ENCODE data around the gene ANKRD65.
A peak's percentile ranks its signal among the peaks of the same experiment; 100 is the strongest.

The ANKRD65 gene

GRCh38 chr1:1399187-1399871, 21.7 kb downstream of the ANKRD65 start, which contains the start of gene CCNL2:
Gene CCNL2 (minus strand): TSS chr1:1399335. CDS start chr1:1399306, 29 bp downstream.
- peaks cover 74% of the 10 kb centered on the region for H3K79me2 ChIP-seq (ENCODE audit: insufficient read depth, low read depth)
- peak within 1 kb of the TSS; percentile 94 for H3K4me2 ChIP-seq
- peak within 1 kb of the TSS; percentile 60 for H3K27ac ChIP-seq
- H3K4me1 ChIP-seq (ENCODE audit: low read depth, poor library complexity, severe bottlenecking) = peaks cover 41% of the 10 kb centered on the region
- no peaks in the 10 kb centered on the region for H4K20me1 ChIP-seq (ENCODE audit: insufficient read depth)
- H3K36me3 ChIP-seq (ENCODE audit: insufficient read depth) = peaks cover 16% of the 10 kb centered on the region; the same call in 1 of the 2 replicates
- peak within 1 kb of the TSS; percentile 96 for H3K4me3 ChIP-seq (IDR thresholded peaks at IDR 0.05; ENCODE audit: insufficient read depth, low read depth, low read length)
- no peaks in the 10 kb centered on the region for H3K27me3 ChIP-seq (ENCODE audit: insufficient read depth, low read depth)
- H3K9ac ChIP-seq = peak within 1 kb of the TSS; percentile 90
- peak within 1 kb of the TSS; percentile 70 for H2AFZ ChIP-seq (ENCODE audit: low read depth)
- TF ChIP-seq, protein P1, sequence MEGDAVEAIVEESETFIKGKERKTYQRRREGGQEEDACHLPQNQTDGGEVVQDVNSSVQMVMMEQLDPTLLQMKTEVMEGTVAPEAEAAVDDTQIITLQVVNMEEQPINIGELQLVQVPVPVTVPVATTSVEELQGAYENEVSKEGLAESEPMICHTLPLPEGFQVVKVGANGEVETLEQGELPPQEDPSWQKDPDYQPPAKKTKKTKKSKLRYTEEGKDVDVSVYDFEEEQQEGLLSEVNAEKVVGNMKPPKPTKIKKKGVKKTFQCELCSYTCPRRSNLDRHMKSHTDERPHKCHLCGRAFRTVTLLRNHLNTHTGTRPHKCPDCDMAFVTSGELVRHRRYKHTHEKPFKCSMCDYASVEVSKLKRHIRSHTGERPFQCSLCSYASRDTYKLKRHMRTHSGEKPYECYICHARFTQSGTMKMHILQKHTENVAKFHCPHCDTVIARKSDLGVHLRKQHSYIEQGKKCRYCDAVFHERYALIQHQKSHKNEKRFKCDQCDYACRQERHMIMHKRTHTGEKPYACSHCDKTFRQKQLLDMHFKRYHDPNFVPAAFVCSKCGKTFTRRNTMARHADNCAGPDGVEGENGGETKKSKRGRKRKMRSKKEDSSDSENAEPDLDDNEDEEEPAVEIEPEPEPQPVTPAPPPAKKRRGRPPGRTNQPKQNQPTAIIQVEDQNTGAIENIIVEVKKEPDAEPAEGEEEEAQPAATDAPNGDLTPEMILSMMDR (conservative IDR thresholded peaks at IDR 0.05; ENCODE audit: low read depth, low read length) = peak; percentile 49

DNA sequence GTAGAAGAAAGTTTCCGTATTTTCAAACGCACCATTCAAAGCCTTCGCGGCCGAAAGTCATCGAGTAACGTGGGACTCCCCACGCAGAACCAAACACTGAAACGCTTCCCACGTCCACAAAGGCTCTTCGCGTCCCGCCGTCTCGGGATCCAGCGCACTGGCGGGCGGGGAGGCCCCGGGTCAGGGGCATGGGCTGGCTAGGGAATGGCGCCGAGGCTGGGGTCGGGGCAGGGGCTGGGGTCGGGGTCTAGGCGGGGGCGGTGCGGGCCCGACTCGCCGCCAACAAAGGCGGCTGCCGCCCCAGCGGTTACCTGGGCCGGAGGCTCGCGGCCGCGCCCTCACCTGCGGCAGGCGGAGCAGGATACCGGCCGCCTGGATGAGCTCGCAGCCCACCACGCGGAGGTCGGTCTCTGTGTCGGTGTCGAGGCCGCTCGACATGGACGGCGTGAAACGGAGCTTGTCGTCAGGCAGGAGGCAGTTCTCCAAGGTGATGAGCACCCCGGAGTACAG, 22.3 kb downstream of the ANKRD65 start:
- Histone ChIP-seq H3K4me3 (IDR thresholded peaks at IDR 0.05; ENCODE audit: insufficient read depth, low read depth, low read length) (peak overlapping the region; percentile 96), H3K79me2 (ENCODE audit: insufficient read depth, low read depth) (peaks cover 74% of the 10 kb centered on the region), H3K27me3 (ENCODE audit: insufficient read depth, low read depth) (no peaks in the 10 kb centered on the region), H3K36me3 (ENCODE audit: insufficient read depth) (peaks cover 20% of the 10 kb centered on the region; the same call in 1 of the 2 replicates), H3K4me2 (peak overlapping the region; percentile 94; the same call in 1 of the 2 replicates), H4K20me1 (ENCODE audit: insufficient read depth) (no peaks in the 10 kb centered on the region), H2AFZ (ENCODE audit: low read depth) (peak overlapping the region; percentile 70), H3K9ac (peak overlapping the region; percentile 90), H3K4me1 (ENCODE audit: low read depth, poor library complexity, severe bottlenecking) (peaks cover 41% of the 10 kb centered on the region), H3K27ac (peak overlapping the region; percentile 60)
- TF ChIP-seq, protein P1 (conservative IDR thresholded peaks at IDR 0.05; ENCODE audit: low read depth, low read length) = no peak

DNA sequence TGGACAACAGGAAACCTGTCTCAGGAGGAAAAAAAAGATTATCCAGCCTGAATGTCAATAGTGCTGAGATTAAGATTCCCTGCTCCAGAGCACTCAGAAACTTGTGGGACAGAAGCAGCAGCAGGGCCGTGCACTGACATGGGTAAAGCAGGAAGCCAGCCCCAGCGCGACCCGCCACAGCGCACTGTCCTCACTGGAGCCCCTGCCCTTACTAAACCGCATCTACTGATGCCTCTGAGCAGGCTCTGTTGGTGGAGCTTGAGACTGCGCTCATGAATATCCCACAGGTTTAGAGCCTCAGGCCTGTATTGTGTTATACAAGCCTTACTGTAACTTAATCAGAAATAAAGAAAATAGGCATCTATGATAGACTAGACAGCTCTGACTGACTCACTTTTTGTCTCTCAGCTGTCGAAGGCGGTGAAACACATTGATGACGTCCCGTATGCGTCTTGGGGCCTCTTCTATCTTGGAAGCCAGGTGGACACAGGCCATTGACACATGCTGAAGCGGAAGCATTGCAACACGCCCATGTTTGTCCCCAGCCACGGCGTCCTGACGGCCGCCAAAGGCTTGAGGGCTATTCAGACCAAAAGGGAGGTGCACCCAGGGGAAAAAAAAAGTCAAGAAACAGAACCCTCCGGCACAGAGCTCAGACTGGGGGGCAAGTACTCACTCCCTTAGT, 23.1 kb downstream of the ANKRD65 start:
- H3K36me3 ChIP-seq (ENCODE audit: insufficient read depth) = peaks cover 20% of the 10 kb centered on the region; the same call in 1 of the 2 replicates
- H3K4me2 ChIP-seq = peak overlapping the region; percentile 94
- H4K20me1 ChIP-seq (ENCODE audit: insufficient read depth) = no peaks in the 10 kb centered on the region
- H3K4me3 ChIP-seq (IDR thresholded peaks at IDR 0.05; ENCODE audit: insufficient read depth, low read depth, low read length) = peak overlapping the region; percentile 96
- H3K4me1 ChIP-seq (ENCODE audit: low read depth, poor library complexity, severe bottlenecking) = peaks cover 41% of the 10 kb centered on the region
- TF ChIP-seq, protein P1 (conservative IDR thresholded peaks at IDR 0.05; ENCODE audit: low read depth, low read length) = no peak
- H3K27ac ChIP-seq = peak overlapping the region; percentile 60; the same call in 1 of the 2 replicates
- H3K79me2 ChIP-seq (ENCODE audit: insufficient read depth, low read depth) = peaks cover 79% of the 10 kb centered on the region
- H3K9ac ChIP-seq = peak overlapping the region; percentile 90
- H2AFZ ChIP-seq (ENCODE audit: low read depth) = no peak overlapping the region
- H3K27me3 ChIP-seq (ENCODE audit: insufficient read depth, low read depth) = no peaks in the 10 kb centered on the region

- Histone ChIP-seq H3K4me3 (IDR thresholded peaks at IDR 0.05; ENCODE audit: insufficient read depth, low read depth, low read length) (no peak overlapping the region), H3K27me3 (ENCODE audit: insufficient read depth, low read depth) (no peaks in the 10 kb centered on the region), H3K79me2 (ENCODE audit: insufficient read depth, low read depth) (peaks cover 68% of the 10 kb centered on the region), H3K4me2 (no peak overlapping the region), H3K4me1 (ENCODE audit: low read depth, poor library complexity, severe bottlenecking) (peaks cover 19% of the 10 kb centered on the region), H3K36me3 (ENCODE audit: insufficient read depth) (peaks cover 44% of the 10 kb centered on the region; the same call in 1 of the 2 replicates), H3K9ac (no peak overlapping the region), H3K27ac (no peak overlapping the region), H4K20me1 (ENCODE audit: insufficient read depth) (no peaks in the 10 kb centered on the region), H2AFZ (ENCODE audit: low read depth) (no peak overlapping the region)
- TF ChIP-seq, protein P1 (conservative IDR thresholded peaks at IDR 0.05; ENCODE audit: low read depth, low read length) = no peak
Measured at GRCh38 chr1:1395166-1395565, 25.9 kb downstream of the ANKRD65 start.

Measured in KMS-11 (cell line).